MM.1S (cell line): ENCODE measurements around the gene OR2M3.

Source experiments
- CTCF ChIP-seq: fragments of 300-600 bp; sonication (generic); IDR thresholded peaks from 2 replicates; pipeline ENCODE4 v1.5.1; 2016; ENCODE audit warnings: antibody characterized with exemption, low read length, mixed read lengths
- EZH2 ChIP-seq: fragments of 300-600 bp; sonication (generic); optimal IDR thresholded peaks from 2 replicates; pipeline ENCODE3; 2017; ENCODE audit warnings: low read depth, mild to moderate bottlenecking, antibody characterized with exemption, low read length, mixed read lengths
- EZH2phosphoT487 ChIP-seq: fragments of 300-600 bp; sonication (generic); IDR thresholded peaks from 2 replicates; pipeline ENCODE4 v1.6.1; 2018; ENCODE audit warnings: antibody characterized with exemption, low read length

- TF ChIP-seq CTCF, result no peak
- TF ChIP-seq EZH2, result no peak
- TF ChIP-seq EZH2phosphoT487, result no peak
These were observed 38.3 kb upstream of the OR2M3 start for GRCh38 chr1:248158758-248159157.
